GM12872 (cell line): Measurements from ENCODE around the gene CHD5.

Source experiments
- CTCF ChIP-seq: IDR thresholded peaks from 3 replicates; pipeline ENCODE4 v1.5.1; 2011; ENCODE audit warnings: low read depth, mild to moderate bottlenecking, low read length, moderate library complexity; ENCODE audit not compliant: insufficient read depth

Gene CHD5

GRCh38 chr1:6130596-6130995, 49.5 kb downstream of the CHD5 start:
- TF ChIP-seq CTCF: no peak

- no peak for TF ChIP-seq CTCF
These were observed 50.1 kb downstream of the CHD5 start for GRCh38 chr1:6130036-6130435.

- no peak for TF ChIP-seq CTCF
These were observed 50.8 kb downstream of the CHD5 start for GRCh38 chr1:6129313-6129712.

GRCh38 chr1:6128276-6129081, 51.6 kb downstream of the CHD5 start:
- no peak for TF ChIP-seq CTCF

GRCh38 chr1:6127587-6128163, 52.4 kb downstream of the CHD5 start:
- no peak for TF ChIP-seq CTCF

GRCh38 chr1:6126521-6127067, 53.5 kb downstream of the CHD5 start:
- no peak for TF ChIP-seq CTCF

- TF ChIP-seq CTCF: no peak
These were observed 54.1 kb downstream of the CHD5 start for GRCh38 chr1:6126028-6126427.
